GM19025 (cell line): ENCODE data around the gene ATP11C.
"Not testable (repeated sequence)": the region's sequence is repeated elsewhere in the genome, so short reads cannot be mapped to it uniquely, and the experiment has no call there.

Source experiments
- ATAC-seq: cut with Tn5 transposase; IDR thresholded peaks from one replicate; pipeline ENCODE4 v1.9.1; 2021; ENCODE audit warnings: mild to moderate bottlenecking, low read depth, moderate library complexity; ENCODE audit not compliant: unreplicated experiment

Gene ATP11C

GRCh38 chrX:139738581-139738980, 194.3 kb downstream of the ATP11C start:
- no peak for ATAC-seq

GRCh38 chrX:139736151-139736550, 196.7 kb downstream of the ATP11C start:
- ATAC-seq: no peak

GRCh38 chrX:139734996-139735395, 197.9 kb downstream of the ATP11C start:
- no peak for ATAC-seq

GRCh38 chrX:139725720-139726119, 207.1 kb downstream of the ATP11C start:
- peak; percentile 73 for ATAC-seq

- no peak for ATAC-seq
These were observed 208.2 kb downstream of the ATP11C start for GRCh38 chrX:139724626-139725025.

GRCh38 chrX:139720979-139721378, 211.9 kb downstream of the ATP11C start:
- ATAC-seq: no peak

- ATAC-seq: no peak
These were observed 212.7 kb downstream of the ATP11C start for GRCh38 chrX:139720136-139720535.

- ATAC-seq: no peak
These were observed 224.8 kb downstream of the ATP11C start, which contains the start of gene MCF2 for GRCh38 chrX:139708067-139708466. MCF2 (minus strand) TSS chrX:139708167; CDS start chrX:139651744, 56,423 bp downstream.

GRCh38 chrX:139702658-139703057, 230.2 kb downstream of the ATP11C start:
- no peak for ATAC-seq

- no peak for ATAC-seq
These were observed 239.9 kb downstream of the ATP11C start for GRCh38 chrX:139692908-139693307.

- ATAC-seq: no peak
These were observed 240.4 kb downstream of the ATP11C start for GRCh38 chrX:139692506-139692849.

GRCh38 chrX:139691843-139692505, 240.9 kb downstream of the ATP11C start:
- ATAC-seq: no peak

GRCh38 chrX:139691493-139691842, 241.4 kb downstream of the ATP11C start:
- ATAC-seq: no peak

GRCh38 chrX:139685175-139685574, 247.7 kb downstream of the ATP11C start:
- ATAC-seq: not testable (repeated sequence)

- no peak for ATAC-seq
These were observed 252.5 kb downstream of the ATP11C start for GRCh38 chrX:139680356-139680755.
